ENCODE results near the gene RAD9A. TPM values are rescaled to one million over a fixed set of nuclear protein-coding genes. Genes with fewer than 3 reads are reported as not detected.

The RAD9A gene
- total and polyA plus RNA-seq, 2 of the 4 experiments (the other 2 are of a cell fraction), result 2.0 to 10.3 TPM

- Histone ChIP-seq H3K36me3 (ENCODE audit: control insufficient read depth, insufficient read depth, low read length) (no peaks in the 10 kb centered on the region), H3K56ac (ENCODE audit: extremely low read depth, insufficient read depth, low read length) (no peak overlapping the region), H4K5ac (ENCODE audit: low read depth, low read length) (no peak overlapping the region), H3K27ac (ENCODE audit: insufficient read depth, low read length) (no peak overlapping the region), H2BK20ac (ENCODE audit: low read depth, low read length) (no peak overlapping the region), H3K23ac (ENCODE audit: low read depth, low read length) (no peak overlapping the region), H2AK9ac (replicated peaks; ENCODE audit: low read depth, low read length, poor library complexity) (no peak overlapping the region), H3K9me3 (ENCODE audit: control insufficient read depth, insufficient read depth, low read length) (no peaks in the 10 kb centered on the region), H2AFZ (replicated peaks; ENCODE audit: low read length, poor library complexity) (no peak overlapping the region), H3K14ac (replicated peaks; ENCODE audit: low read depth, low read length) (no peak overlapping the region), H2BK15ac (ENCODE audit: low read depth, low read length) (no peak overlapping the region), H3K27me3 (ENCODE audit: control insufficient read depth, insufficient read depth, low read length) (peaks cover 47% of the 10 kb centered on the region), H2BK5ac (ENCODE audit: low read depth, low read length, poor library complexity, severe bottlenecking) (no peak overlapping the region), H2AK5ac (ENCODE audit: low read depth, low read length) (no peak overlapping the region), H3K4me1 (ENCODE audit: control insufficient read depth, insufficient read depth, low read length) (no peaks in the 10 kb centered on the region), H4K20me1 (ENCODE audit: insufficient read depth, low read length) (no peaks in the 10 kb centered on the region), H3K4me3 (ENCODE audit: insufficient read depth, low read depth, low read length) (no peak overlapping the region), H4K91ac (ENCODE audit: insufficient read depth, low read depth, low read length) (no peak overlapping the region), H3K9ac (ENCODE audit: low read depth, low read length) (no peak overlapping the region), H3K18ac (ENCODE audit: low read depth, low read length) (no peak overlapping the region), H3K4me2 (ENCODE audit: low read depth, low read length) (no peak overlapping the region), H3K79me1 (ENCODE audit: low read depth in 1 of 2, low read length in 2 of 2) (no peaks in the 10 kb centered on the region), H4K8ac (ENCODE audit: low read depth in 2 of 2, low read length in 2 of 2) (no peak overlapping the region), H2BK120ac (ENCODE audit: low read depth, low read length) (no peak overlapping the region), H3K9me1 (ENCODE audit: insufficient read depth, low read length) (no peaks in the 10 kb centered on the region), H3K4ac (ENCODE audit: low read depth, low read length) (no peak overlapping the region)
- ChIA-PET CTCF (no interaction called here), POLR2A (ENCODE audit: unreplicated experiment) (no interaction called here)
- DNase-seq, result no peak
- in situ Hi-C loops (cut with MboI; ENCODE audit: low sequenced_read_pairs) (no loop called here), intact Hi-C loops (cut with micrococcal nuclease) (no loop called here), dilution Hi-C loops (cut with HindIII; ENCODE audit: low sequenced_read_pairs, unreplicated experiment) (no loop called here)
- TF ChIP-seq SMC3 (IDR thresholded peaks at IDR 0.05; ENCODE audit: low read depth, low read length) (no peak), CEBPB (IDR thresholded peaks at IDR 0.05; ENCODE audit: low read depth, low read length) (no peak), NFE2L2 (IDR thresholded peaks at IDR 0.05; ENCODE audit: low read depth, low read length) (no peak), ELK1 (IDR thresholded peaks at IDR 0.05; ENCODE audit: borderline replicate concordance, low read depth, low read length) (no peak), MAFK (IDR thresholded peaks at IDR 0.05; ENCODE audit: low read depth, low read length) (no peak)
- ATAC-seq (ENCODE audit: low read depth), result no peak
- no TSS peak for BruUV-seq (replicated peaks)
- whole genome bisulfite sequencing, 2 experiments (ENCODE audit: extremely low coverage in 2 of 2, insufficient read length in 1 of 2), result 68% methylated on average over 5 of the region's 12 CpGs; no CpG with 5 or more reads in 1 of the 2 experiments
Observed at GRCh38 chr11:67407688-67408163, 15.9 kb downstream of the RAD9A start.
